Astrocyte (in vitro differentiated cells and primary cell): ENCODE data around the gene STON2. TPM values are rescaled to one million over a fixed set of nuclear protein-coding genes. Genes with fewer than 3 reads are reported as not detected.

ENCODE experiments used
- DNase-seq: peaks from one replicate; pipeline ENCODE4 v3.0.0-alpha.2; 2010; ENCODE audit warnings: low read depth
- FAIRE-seq: peaks from 2 replicates; lab custom pipeline; 2011; peaks lifted over from hg19 to GRCh38; lab: Jason Lieb, UNC
- H2AFZ ChIP-seq: 2 replicates; pipeline ENCODE4 v1.6.0; 2012; ENCODE audit warnings: low read depth, low read length, inconsistent platforms
- H3K27ac ChIP-seq: 2 replicates; pipeline ENCODE4 v1.5.1; 2011; ENCODE audit warnings: low read depth, low read length, inconsistent platforms
- H3K27me3 ChIP-seq: 2 replicates; pipeline ENCODE4 v1.6.0; 2011; ENCODE audit warnings: low read length, inconsistent platforms; ENCODE audit not compliant: insufficient read depth
- H3K36me3 ChIP-seq: 2 replicates; pipeline ENCODE4 v1.5.1; 2011; ENCODE audit warnings: low read length, inconsistent platforms; ENCODE audit not compliant: insufficient read depth
- H3K4me1 ChIP-seq: 2 replicates; pipeline ENCODE4 v1.5.1; 2011; ENCODE audit warnings: low read length, inconsistent platforms; ENCODE audit not compliant: insufficient read depth
- H3K4me2 ChIP-seq: 2 replicates; pipeline ENCODE4 v1.6.0; 2012; ENCODE audit warnings: low read length, inconsistent platforms
- H3K4me3 ChIP-seq: 2 replicates; pipeline ENCODE4 v1.5.1; 2011; ENCODE audit warnings: low read depth, mild to moderate bottlenecking, low read length, inconsistent platforms; ENCODE audit not compliant: insufficient read depth
- H3K79me2 ChIP-seq: 2 replicates; pipeline ENCODE4 v1.6.0; 2012; ENCODE audit warnings: mild to moderate bottlenecking, low read length, inconsistent platforms; ENCODE audit not compliant: insufficient read depth
- H3K9ac ChIP-seq: 2 replicates; pipeline ENCODE4 v1.6.0; 2012; ENCODE audit warnings: mild to moderate bottlenecking, low read length, inconsistent platforms
- H3K9me3 ChIP-seq: 2 replicates; pipeline ENCODE4 v1.5.1; 2012; ENCODE audit warnings: low read depth, mild to moderate bottlenecking, low read length, inconsistent platforms; ENCODE audit not compliant: insufficient read depth
- H4K20me1 ChIP-seq: 2 replicates; pipeline ENCODE4 v1.6.0; 2012; ENCODE audit warnings: low read length, inconsistent platforms; ENCODE audit not compliant: insufficient read depth
- H3K27ac Mint-ChIP-seq: one replicate; pipeline ENCODE4 v1.8.0; 2021; ENCODE audit warnings: mild to moderate bottlenecking, mixed read lengths; ENCODE audit not compliant: unreplicated experiment
- H3K27me3 Mint-ChIP-seq: one replicate; pipeline ENCODE4 v1.8.0; 2021; ENCODE audit warnings: low read depth, mixed read lengths; ENCODE audit not compliant: unreplicated experiment
- H3K36me3 Mint-ChIP-seq: one replicate; pipeline ENCODE4 v1.8.0; 2021; ENCODE audit warnings: low read depth, mixed read lengths; ENCODE audit not compliant: unreplicated experiment
- H3K4me1 Mint-ChIP-seq: one replicate; pipeline ENCODE4 v1.8.0; 2021; ENCODE audit warnings: low read depth, mixed read lengths; ENCODE audit not compliant: unreplicated experiment
- H3K4me3 Mint-ChIP-seq: one replicate; pipeline ENCODE4 v1.8.0; 2021; ENCODE audit warnings: mild to moderate bottlenecking, moderate library complexity, mixed read lengths; ENCODE audit not compliant: unreplicated experiment
- H3K9me3 Mint-ChIP-seq: one replicate; pipeline ENCODE4 v1.8.0; 2021; ENCODE audit warnings: mild to moderate bottlenecking, mixed read lengths; ENCODE audit not compliant: unreplicated experiment
- EZH2 ChIP-seq: IDR thresholded peaks from 2 replicates; pipeline ENCODE4 v1.6.1; 2012; ENCODE audit warnings: mild to moderate bottlenecking, low read length, inconsistent platforms; ENCODE audit not compliant: insufficient read depth
- total RNA-seq: library from RNA; stranded (reverse); gene quantifications from 2 replicates; pipeline ENCODE4 v1.2.1, GENCODE V29; 2021
- TF ChIP-seq, protein P1 (sequence below): IDR thresholded peaks from 2 replicates; pipeline ENCODE4 v1.5.1; 2011; ENCODE audit warnings: low read depth, mild to moderate bottlenecking, inconsistent platforms, low read length, moderate library complexity; ENCODE audit not compliant: insufficient read depth

Gene STON2
- total RNA-seq, 1 donor from 2014 or later: 52.9 TPM

GRCh38 chr14:81276073-81277069 is 123.8 kb downstream of the STON2 start:
- Histone ChIP-seq H3K36me3 (no peaks in the 10 kb centered on the region), H2AFZ (no peak overlapping the region), H3K27me3 (peaks cover 2% of the 10 kb centered on the region), H3K27ac (no peak overlapping the region), H3K4me1 (no peaks in the 10 kb centered on the region), H3K4me3 (no peak overlapping the region), H4K20me1 (no peaks in the 10 kb centered on the region), H3K79me2 (no peaks in the 10 kb centered on the region), H3K9me3 (no peaks in the 10 kb centered on the region), H3K4me2 (no peak overlapping the region), H3K9ac (no peak overlapping the region)
- Mint-ChIP-seq H3K4me3 (no peak overlapping the region), H3K9me3 (no peaks in the 10 kb centered on the region), H3K4me1 (peaks cover 7% of the 10 kb centered on the region), H3K27ac (no peak overlapping the region), H3K36me3 (peaks cover 27% of the 10 kb centered on the region), H3K27me3 (no peaks in the 10 kb centered on the region)
- TF ChIP-seq, protein P1, sequence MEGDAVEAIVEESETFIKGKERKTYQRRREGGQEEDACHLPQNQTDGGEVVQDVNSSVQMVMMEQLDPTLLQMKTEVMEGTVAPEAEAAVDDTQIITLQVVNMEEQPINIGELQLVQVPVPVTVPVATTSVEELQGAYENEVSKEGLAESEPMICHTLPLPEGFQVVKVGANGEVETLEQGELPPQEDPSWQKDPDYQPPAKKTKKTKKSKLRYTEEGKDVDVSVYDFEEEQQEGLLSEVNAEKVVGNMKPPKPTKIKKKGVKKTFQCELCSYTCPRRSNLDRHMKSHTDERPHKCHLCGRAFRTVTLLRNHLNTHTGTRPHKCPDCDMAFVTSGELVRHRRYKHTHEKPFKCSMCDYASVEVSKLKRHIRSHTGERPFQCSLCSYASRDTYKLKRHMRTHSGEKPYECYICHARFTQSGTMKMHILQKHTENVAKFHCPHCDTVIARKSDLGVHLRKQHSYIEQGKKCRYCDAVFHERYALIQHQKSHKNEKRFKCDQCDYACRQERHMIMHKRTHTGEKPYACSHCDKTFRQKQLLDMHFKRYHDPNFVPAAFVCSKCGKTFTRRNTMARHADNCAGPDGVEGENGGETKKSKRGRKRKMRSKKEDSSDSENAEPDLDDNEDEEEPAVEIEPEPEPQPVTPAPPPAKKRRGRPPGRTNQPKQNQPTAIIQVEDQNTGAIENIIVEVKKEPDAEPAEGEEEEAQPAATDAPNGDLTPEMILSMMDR: no peak
- TF ChIP-seq EZH2: no peak
- no peak for DNase-seq
- FAIRE-seq: no peak

DNA sequence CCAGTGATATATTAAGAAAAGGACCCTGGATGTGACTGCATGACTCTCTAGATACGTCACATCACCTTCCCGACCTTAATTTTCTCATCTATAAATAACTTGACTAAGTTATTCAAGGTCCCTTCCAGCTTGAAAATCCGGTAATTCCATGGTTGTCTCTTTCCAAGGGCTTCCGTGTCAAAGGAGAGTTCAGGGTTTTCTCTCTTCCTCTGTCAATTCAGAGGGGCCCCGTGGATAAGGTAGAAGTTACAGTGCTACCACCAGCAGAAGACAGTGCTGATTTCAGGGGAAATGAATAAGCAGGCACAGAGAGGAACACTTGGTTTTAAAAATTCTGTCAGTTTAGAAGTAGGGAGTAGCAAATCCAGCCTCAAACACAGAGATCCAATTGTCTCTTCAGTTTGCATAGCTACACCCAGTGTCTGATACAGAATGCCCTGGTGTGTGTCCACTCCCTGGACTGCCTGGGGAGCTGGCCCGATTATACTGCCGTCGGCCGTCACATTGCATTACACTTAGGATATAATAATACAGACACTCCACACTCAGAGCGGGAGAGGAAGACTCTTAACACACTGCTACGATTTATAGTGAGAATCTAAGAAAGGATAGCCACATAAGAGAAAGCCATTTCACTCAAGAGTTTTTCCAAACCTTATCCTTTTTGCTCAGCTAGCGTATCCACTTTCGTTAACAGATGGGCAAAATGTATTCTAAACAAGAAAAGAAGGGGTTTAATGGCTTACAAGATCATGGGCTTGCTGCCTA is 124.6 kb downstream of the STON2 start:
- peaks cover 27% of the 10 kb centered on the region for H3K36me3 Mint-ChIP-seq
- DNase-seq: no peak
- H3K9ac ChIP-seq: no peak overlapping the region
- FAIRE-seq: no peak
- no peaks in the 10 kb centered on the region for H3K27me3 Mint-ChIP-seq
- H3K27ac Mint-ChIP-seq: no peak overlapping the region
- H3K9me3 Mint-ChIP-seq: no peaks in the 10 kb centered on the region
- H3K4me2 ChIP-seq: no peak overlapping the region
- no peaks in the 10 kb centered on the region for H3K4me1 ChIP-seq
- TF ChIP-seq EZH2: no peak
- TF ChIP-seq, protein P1: no peak
- H3K27me3 ChIP-seq: peaks cover 2% of the 10 kb centered on the region
- H3K4me3 Mint-ChIP-seq: no peak overlapping the region
- H3K79me2 ChIP-seq: no peaks in the 10 kb centered on the region
- H3K4me1 Mint-ChIP-seq: peaks cover 7% of the 10 kb centered on the region
- H3K27ac ChIP-seq: no peak overlapping the region
- H2AFZ ChIP-seq: no peak overlapping the region
- H3K9me3 ChIP-seq: no peaks in the 10 kb centered on the region
- no peak overlapping the region for H3K4me3 ChIP-seq
- H3K36me3 ChIP-seq: no peaks in the 10 kb centered on the region
- no peaks in the 10 kb centered on the region for H4K20me1 ChIP-seq
